ENCODE measurements around the gene PPM1D.

- TF ChIP-seq CTCF (IDR thresholded peaks at IDR 0.05) (no peak), POLR2A (IDR thresholded peaks at IDR 0.05) (no peak)
These were observed 61.5 kb downstream of the PPM1D start for GRCh38 chr17:60661489-60661888.
